LNCAP (cell line): ENCODE results near the gene MAP4.
A peak's percentile ranks its signal among the peaks of the same experiment; 100 is the strongest.

Experiments used
- TF ChIP-seq, protein P1 (sequence below): fragments of 450-650 bp; IDR thresholded peaks from 2 replicates; pipeline ENCODE4 v1.5.1; 2017; ENCODE audit warnings: mild to moderate bottlenecking

The MAP4 gene

DNA sequence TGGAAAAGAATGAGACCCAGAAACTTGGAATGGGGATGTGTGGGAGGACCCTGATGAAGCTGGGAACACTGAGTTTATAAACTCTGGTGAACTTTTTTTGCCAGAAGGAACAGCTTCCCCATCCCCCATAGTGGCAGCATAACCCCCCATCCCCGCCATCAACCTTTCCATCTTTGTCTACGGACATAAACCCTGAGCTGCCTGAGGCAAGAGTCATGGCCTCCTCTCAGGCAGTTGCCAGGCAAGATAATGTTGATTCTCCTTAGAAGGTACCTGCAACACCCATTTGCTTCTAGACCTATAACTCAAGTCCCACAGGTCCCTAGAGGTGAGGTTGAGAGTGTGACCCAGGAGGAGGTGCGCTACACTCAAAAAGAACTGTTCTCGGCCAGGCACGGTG, 11.5 kb downstream of the MAP4 start:
- TF ChIP-seq, protein P1, sequence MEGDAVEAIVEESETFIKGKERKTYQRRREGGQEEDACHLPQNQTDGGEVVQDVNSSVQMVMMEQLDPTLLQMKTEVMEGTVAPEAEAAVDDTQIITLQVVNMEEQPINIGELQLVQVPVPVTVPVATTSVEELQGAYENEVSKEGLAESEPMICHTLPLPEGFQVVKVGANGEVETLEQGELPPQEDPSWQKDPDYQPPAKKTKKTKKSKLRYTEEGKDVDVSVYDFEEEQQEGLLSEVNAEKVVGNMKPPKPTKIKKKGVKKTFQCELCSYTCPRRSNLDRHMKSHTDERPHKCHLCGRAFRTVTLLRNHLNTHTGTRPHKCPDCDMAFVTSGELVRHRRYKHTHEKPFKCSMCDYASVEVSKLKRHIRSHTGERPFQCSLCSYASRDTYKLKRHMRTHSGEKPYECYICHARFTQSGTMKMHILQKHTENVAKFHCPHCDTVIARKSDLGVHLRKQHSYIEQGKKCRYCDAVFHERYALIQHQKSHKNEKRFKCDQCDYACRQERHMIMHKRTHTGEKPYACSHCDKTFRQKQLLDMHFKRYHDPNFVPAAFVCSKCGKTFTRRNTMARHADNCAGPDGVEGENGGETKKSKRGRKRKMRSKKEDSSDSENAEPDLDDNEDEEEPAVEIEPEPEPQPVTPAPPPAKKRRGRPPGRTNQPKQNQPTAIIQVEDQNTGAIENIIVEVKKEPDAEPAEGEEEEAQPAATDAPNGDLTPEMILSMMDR = no peak

DNA sequence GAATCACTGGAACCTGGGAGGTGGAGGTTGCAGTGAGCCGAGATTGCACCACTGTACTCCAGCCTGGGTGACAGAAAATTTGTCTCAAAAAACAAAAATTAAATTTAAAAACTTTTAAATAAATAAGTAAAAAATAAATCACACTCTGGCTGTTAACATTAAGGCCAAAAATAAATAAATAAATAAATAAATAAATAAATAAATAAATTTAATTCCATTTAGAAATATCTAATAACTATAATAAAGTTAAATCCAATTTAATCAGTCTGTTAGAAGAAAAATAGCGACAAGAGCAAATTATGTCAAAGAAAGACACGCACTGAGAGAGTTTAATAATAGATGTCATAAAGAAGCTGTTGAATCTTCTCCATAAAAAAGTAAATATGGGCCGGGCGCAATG, 13.4 kb downstream of the MAP4 start:
- TF ChIP-seq, protein P1 = no peak

DNA sequence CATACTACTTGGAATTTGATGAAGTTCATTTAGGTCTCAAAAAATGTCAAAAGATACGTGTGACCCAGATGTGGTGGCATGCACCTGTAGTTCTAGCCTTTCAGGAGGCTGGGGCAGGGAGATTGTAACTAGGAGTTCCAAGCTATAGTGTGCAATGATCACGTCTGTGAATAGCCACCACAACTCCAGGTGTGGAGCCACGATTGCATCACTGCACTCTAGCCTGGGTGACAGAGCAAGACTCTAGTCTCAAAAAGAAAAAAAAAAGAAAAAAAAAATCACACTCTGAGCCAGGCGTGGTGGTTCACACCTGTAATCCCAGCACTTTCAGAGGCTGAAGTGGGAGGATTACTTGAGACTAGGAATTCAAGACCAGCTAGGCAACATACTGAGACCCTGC, 14.2 kb downstream of the MAP4 start:
- TF ChIP-seq, protein P1 = no peak

DNA sequence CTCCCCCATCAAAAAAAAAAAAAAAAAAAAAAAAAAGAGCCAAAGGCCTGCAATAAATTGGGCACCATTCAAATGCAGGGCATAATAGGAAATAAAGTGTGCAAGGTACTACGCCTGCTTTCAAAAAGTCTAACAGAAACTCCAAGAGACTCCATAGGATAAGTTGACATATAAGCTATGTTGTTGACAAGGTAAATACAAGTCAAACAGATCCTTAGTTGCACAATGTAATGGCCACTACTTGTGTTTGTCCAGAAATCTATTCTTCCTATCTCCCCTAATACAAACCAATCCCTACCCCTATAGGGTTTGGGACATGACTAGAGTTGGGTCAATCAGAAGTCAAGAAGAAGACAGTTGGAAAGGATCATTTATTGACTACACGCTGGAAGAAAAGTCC, 16.0 kb downstream of the MAP4 start:
- TF ChIP-seq, protein P1 = no peak

DNA sequence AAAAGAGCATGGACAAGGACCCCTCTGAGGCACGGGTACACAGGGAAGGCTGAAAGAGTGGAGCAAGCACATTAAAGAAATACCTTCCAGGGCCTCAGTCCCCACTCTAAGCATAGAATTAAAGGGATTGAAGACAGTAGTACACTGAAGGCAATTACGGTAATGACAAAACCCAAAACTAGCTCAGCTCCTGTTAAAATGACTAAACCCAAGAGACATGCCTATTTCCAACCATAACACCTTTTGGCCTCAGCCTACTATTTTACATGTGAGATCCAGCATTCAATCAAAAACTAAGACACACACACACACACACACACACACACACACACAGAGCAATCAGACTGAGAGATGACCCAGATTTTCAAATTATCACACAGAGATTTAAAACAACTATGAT, 19.8 kb downstream of the MAP4 start:
- TF ChIP-seq, protein P1 = no peak

DNA sequence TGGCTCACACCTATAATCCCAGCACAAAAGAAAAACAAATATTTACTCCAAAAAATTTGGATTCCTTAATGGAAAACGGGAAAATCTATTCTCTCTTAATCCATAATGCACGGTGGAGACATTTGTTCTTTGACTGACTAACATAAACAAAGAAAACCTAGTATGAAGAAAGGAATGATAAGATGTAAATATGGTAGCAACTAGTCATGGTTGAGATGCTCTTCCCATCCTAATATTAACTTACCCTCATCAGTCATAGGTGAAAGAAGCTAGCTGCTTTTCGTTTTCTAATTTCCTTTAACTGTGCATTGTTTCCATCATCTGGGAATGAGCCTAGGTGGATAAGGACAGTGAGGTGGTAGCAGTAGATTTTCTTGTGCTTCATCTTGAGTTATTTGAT, 22.0 kb downstream of the MAP4 start:
- TF ChIP-seq, protein P1 = no peak

DNA sequence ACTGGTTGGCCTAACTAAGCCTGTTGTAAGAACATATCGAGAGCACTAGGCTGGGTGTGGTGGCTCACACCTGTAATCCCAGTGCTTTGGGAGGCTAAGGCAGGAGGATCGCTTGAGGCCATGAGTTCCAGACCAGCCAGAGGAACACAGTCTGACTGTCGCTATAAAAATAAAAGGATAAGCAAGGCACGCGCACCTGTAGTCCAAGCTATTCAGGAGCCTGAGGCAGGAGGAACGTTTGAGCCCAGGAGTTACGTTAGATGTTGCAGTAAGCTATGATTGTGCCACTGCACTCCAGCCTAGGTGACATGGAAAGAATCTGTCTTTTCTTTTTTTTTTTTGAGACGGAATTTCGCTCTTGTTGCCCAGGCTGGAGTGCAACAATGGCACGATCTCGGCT, 24.9 kb downstream of the MAP4 start:
- TF ChIP-seq, protein P1 = no peak

DNA sequence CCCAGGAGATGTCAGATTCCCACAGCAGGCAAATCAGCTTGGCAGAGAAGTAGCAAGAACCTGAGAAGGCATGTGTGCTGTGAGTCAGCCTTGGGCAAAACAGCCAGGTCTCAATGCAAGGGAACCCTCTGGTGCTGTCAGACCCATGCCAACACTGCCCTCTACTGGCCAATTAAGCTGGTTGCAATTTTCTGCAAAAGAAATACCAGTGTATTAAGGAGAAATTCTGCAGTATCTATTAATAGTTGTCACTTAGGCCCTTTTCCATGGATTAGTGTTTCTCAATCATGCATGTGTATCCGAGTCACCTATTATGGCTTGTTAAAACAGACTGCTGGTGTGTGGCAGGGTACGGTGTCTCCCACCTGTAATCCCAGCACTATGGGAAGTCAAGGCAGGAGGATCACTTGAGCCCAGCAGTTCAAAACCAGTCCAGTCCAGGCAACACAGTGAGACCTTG, 26.2 kb downstream of the MAP4 start:
- TF ChIP-seq, protein P1 = peak; percentile 95
